A673 (cell line): ENCODE data around the gene TNFRSF13B.

Experiments
- EZH2 ChIP-seq: fragments of 200-600 bp; sonication (generic); IDR thresholded peaks from 2 replicates; pipeline ENCODE4 v1.6.1; 2017; ENCODE audit warnings: borderline replicate concordance, low read depth, mild to moderate bottlenecking, mixed read lengths, antibody characterized with exemption, low read length; ENCODE audit not compliant: poor library complexity, severe bottlenecking
- TF ChIP-seq, protein P1 (sequence below): fragments of 300-800, 200-600 bp; sonication (generic); conservative IDR thresholded peaks from 2 replicates; pipeline ENCODE4 v1.5.1; 2017; ENCODE audit warnings: low read depth, mild to moderate bottlenecking, antibody characterized with exemption, low read length, moderate library complexity, mixed read lengths

DNA sequence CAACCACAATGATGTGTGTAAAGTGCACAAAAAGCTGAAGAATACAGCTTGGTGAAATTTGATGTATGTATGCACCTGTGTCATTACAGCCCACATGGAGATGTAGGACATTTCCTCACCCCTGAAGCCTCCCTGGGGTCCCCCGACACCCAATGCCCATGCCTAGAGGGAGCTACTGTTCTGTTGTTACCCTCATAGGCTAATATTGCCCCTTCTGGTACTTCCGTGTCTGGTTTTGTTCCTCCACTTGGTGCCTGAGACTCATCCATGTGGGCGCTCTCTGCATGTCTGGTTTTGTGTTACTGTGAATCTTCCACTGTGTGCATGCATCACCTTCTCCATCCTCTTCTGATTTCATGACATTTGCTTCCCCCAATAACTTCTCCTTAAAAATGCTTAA is 18.6 kb downstream of the TNFRSF13B start:
- TF ChIP-seq, protein P1, sequence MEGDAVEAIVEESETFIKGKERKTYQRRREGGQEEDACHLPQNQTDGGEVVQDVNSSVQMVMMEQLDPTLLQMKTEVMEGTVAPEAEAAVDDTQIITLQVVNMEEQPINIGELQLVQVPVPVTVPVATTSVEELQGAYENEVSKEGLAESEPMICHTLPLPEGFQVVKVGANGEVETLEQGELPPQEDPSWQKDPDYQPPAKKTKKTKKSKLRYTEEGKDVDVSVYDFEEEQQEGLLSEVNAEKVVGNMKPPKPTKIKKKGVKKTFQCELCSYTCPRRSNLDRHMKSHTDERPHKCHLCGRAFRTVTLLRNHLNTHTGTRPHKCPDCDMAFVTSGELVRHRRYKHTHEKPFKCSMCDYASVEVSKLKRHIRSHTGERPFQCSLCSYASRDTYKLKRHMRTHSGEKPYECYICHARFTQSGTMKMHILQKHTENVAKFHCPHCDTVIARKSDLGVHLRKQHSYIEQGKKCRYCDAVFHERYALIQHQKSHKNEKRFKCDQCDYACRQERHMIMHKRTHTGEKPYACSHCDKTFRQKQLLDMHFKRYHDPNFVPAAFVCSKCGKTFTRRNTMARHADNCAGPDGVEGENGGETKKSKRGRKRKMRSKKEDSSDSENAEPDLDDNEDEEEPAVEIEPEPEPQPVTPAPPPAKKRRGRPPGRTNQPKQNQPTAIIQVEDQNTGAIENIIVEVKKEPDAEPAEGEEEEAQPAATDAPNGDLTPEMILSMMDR: no peak
- TF ChIP-seq EZH2: no peak
